Measurements from ENCODE around the gene SCYL1.

DNA sequence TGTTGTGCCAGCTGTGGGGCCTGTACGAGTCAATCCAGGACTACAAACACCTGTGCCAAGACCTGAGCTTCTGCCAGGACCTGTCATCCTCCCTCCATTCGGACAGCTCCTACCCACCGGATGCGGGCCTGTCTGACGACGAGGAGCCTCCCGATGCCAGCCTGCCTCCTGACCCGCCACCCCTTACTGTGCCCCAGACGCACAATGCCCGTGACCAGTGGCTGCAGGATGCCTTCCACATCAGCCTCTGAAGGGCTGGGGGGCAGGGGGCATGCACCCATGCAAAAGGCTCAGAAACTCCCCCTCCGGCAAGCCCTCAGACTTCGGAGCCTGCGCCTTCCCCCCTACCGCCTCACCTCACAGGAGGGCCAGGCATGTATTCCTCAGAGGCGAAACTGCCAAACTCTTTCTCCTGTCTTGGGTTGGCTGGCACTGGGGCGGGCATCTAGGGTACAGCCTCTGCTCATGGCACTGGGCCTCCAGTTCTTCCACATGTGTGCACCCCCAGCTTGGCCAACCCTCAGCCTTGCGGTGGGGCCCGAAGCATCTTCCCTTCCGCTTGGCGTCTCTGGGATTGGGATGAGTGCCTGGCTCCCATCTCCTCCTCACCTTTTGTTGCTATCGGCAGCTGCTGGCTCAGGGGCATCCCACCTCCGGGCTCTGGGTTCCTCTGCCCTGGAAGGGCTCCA is 48.7 kb downstream of the SCYL1 start:
- TF ChIP-seq, protein P1, sequence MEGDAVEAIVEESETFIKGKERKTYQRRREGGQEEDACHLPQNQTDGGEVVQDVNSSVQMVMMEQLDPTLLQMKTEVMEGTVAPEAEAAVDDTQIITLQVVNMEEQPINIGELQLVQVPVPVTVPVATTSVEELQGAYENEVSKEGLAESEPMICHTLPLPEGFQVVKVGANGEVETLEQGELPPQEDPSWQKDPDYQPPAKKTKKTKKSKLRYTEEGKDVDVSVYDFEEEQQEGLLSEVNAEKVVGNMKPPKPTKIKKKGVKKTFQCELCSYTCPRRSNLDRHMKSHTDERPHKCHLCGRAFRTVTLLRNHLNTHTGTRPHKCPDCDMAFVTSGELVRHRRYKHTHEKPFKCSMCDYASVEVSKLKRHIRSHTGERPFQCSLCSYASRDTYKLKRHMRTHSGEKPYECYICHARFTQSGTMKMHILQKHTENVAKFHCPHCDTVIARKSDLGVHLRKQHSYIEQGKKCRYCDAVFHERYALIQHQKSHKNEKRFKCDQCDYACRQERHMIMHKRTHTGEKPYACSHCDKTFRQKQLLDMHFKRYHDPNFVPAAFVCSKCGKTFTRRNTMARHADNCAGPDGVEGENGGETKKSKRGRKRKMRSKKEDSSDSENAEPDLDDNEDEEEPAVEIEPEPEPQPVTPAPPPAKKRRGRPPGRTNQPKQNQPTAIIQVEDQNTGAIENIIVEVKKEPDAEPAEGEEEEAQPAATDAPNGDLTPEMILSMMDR (IDR thresholded peaks at IDR 0.05; ENCODE audit: poor library complexity), result no peak
- no peak for TF ChIP-seq EZH2phosphoT487 (IDR thresholded peaks at IDR 0.05; ENCODE audit: low read depth, severe bottlenecking, unreplicated experiment)

Data from hepatocyte (in vitro differentiated cells).